Measurements from ENCODE around the gene GDF15.
A peak's percentile ranks its signal among the peaks of the same experiment; 100 is the strongest.
"Not testable (repeated sequence)": the region's sequence is repeated elsewhere in the genome, so short reads cannot be mapped to it uniquely, and the experiment has no call there.

The GDF15 gene

GRCh38 chr19:18392417-18392816, 6.5 kb downstream of the GDF15 start:
- no peak for DNase-seq

GRCh38 chr19:18392926-18393325, 7.0 kb downstream of the GDF15 start:
- no peak for DNase-seq

- no peak for DNase-seq
Measured at GRCh38 chr19:18393836-18394235, 7.9 kb downstream of the GDF15 start.

DNA sequence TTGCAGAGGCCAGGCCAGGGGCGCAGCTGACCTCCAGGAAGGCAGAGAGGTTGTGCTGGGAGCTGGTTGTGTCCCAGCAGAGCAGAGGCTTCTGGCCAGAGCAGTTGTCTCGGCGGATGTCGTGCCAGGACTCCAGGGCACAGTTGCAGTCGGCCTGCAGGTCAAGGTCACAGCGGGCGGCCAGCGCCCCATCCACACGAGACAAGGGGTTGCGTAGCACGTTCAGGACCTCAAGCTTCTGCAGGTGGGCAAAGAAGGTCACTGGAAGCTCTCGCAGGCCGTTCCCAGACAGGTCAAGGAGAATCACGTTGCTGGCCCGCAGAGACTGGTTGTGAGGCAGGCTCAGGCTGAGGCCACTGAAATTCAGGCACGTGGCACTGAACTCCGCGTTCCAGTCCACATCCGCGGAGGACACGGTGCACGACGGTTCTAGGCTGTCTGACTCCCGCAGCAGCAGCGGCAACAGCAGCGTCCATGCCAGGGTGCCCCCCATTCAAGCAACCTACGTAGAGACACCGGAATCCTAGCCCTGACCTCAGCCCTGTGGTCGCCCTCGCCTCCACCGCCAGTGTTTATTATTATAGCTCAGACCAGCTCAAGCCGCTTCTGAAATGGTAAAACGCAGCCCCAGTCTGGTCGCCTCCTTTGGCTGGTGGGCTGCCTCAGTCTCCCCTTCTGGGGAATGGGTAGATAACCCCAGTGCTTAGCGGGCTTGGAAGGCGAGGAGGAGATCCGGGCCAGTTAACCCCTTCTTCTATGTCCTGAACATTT, 10.7 kb downstream of the GDF15 start:
- DNase-seq: no peak

GRCh38 chr19:18397242-18398202, 11.6 kb downstream of the GDF15 start, which contains the start of gene LRRC25:
Gene LRRC25, minus strand, starts transcription at chr19:18397622. Its CDS starts 659 bp downstream, at chr19:18396963.
- no peak for DNase-seq

- DNase-seq: no peak
Measured at GRCh38 chr19:18399008-18399407, 13.1 kb downstream of the GDF15 start.

- DNase-seq: no peak
Measured at GRCh38 chr19:18401580-18402112, 15.7 kb downstream of the GDF15 start.

- not testable (repeated sequence) for DNase-seq
Measured at GRCh38 chr19:18402455-18403248, 16.7 kb downstream of the GDF15 start.

GRCh38 chr19:18405754-18406153, 19.8 kb downstream of the GDF15 start:
- DNase-seq: not testable (repeated sequence)

- DNase-seq: no peak
Measured at GRCh38 chr19:18406749-18407148, 20.8 kb downstream of the GDF15 start.

GRCh38 chr19:18408053-18408476, 22.1 kb downstream of the GDF15 start:
- DNase-seq: no peak

DNA sequence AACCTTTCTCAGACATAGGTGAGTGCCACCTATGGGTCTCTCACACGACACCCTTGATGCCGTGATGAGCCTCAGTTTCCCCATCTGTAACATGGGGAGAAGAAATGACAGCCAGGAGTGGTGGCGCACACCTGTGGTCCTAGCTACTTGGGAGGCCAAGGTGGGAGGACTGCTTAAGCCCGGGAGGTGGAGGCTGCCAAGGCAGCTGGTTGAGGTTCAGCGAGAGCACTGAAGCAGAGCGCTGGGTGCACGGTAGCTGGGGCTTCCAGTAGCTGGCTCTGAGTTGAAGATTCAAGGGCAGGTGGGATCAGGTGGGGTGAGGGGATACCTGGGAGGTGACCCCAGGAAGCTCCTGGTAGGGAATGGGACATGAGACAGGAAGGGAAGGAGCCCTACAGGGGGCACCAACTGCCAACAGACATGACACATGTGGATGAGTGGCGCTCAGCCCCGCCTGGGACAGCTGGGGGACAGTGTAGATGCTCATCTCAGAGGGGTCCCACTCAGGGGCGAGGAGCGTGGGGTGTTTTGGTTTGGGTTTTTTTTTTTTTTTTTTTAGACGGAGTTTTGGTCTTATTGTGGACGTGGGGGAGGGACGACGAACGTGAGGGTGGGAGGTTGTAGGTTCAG, 26.8 kb downstream of the GDF15 start:
- no peak for DNase-seq

- DNase-seq: no peak
Measured at GRCh38 chr19:18414504-18415177, 28.7 kb downstream of the GDF15 start.

GRCh38 chr19:18415178-18415867, 29.4 kb downstream of the GDF15 start:
- DNase-seq: no peak

DNA sequence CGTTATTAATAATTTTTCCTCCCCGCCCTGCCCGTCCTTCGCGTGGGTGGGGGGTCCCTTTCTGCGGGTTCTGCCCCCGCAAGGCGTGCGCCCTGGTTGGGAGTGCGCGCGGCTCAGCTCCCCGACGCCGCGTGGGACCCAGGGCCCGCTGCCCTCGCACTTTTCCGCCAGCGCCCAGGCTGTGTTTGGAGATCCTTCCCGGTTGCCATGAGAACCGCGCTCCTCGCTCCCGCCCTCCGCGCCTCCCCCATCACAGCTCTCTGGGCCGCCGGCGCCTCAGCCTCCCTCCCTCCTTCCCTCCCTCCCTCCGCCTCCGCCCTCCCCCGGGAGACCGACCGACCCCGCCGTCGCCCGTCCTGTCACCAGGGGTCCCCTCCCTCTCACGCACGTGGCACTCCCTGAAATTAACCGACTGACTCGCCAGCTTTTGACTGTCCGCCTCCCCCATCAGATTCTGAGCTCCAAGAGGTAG, 30.9 kb downstream of the GDF15 start:
- no peak for DNase-seq

DNA sequence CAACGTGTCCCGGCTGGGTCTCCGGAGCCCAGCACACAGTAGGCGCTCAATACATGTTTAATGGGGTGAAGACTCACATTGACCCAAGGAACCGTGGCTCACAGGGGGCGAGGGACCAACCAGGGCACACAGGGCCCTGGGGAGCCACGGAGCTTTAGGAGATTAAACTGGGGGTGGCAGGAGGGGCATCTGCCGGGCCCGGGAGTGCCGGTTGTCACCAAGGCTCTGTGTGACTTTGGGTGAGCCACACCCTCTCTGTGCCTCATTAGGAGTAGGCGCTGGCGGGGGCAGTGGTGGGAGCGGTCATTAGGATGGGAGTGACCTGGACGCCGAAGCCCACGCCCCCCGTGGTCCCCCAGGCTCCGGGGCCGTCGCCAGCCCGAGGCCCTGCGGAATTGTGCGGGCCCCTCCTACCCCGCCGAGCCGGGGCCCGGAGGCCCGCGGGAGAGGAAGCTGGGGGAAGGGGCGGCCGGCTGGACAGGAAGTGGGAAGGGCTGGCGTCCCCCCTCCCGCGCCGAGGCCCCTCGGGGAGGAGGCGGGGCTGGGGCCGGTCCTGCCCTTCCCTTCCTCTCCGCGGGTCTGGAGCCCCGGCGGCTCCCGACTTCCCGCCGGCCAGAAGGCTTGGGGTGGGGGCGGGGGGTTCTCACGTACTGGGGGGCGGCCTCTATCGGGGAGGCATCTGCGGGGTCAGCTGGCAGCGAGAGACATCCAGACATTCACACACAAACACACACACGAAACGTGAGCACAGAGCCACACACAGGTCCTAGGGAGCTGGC, 31.5 kb downstream of the GDF15 start:
- no peak for DNase-seq

DNA sequence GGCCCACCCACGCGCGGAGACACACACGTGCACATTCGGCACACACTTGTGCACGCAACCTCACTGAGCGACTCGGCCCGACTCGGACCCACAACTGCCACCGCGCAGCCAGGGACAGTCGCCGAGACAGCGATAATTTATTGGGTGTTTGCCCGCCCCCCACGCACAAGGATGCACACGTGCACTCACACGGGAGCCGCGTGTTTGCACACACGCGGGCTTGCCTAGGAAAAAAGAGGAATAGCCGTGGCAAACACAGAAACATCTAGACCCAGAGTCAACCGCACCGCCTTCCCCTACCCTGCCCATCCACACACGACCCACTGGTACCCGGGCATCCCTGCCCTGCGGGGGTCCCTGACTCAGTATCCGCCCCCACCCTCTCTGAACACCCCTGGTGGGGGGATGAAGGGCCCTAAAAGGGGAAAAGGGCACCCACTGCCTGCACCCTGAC, 32.1 kb downstream of the GDF15 start:
- no peak for DNase-seq

DNA sequence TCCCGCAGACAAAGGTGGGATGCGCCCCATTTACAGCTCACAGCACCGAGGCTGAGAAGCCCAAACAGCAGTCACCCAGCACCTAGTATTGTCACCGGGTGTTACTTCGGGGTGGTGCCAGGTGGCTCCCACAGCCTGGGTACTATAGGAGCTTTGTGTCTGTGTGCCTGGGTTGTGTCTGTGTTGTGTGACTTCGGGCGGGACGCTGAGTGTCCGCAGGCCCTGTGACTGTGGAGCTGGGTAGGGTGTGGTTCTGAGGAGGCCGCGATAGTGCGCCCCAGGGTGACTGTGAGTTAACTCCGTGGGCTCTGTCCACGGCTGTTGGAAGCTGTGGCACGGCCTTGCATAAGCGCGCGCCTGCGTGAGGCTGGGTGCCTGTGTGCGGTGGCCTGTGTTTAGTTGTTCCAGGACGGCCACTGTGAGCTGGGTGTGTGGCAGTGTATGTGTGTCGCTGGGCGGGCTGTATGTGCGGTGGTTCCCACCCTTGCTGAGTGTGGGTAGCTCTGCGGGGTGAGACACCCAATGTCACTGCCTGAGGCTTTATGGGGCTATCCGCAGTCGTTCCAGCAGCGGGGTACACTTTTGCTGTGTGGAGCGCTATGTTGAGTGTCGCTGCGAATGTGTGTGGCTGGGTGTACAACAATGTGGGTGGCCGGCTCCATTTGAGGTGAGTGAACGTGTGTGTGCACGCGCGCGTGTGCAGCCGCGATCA, 32.7 kb downstream of the GDF15 start:
- DNase-seq: no peak

GRCh38 chr19:18419195-18419698, 33.3 kb downstream of the GDF15 start, which contains the start of gene SSBP4:
Gene SSBP4, plus strand, starts transcription at chr19:18419398. Its CDS starts 251 bp downstream, at chr19:18419649.
- DNase-seq: peak; percentile 42 to 63 (median 58)
